ENCODE measurements around the gene SATB2.

Gene SATB2

GRCh38 chr2:199458009-199458805, 468 bp upstream of the SATB2 start:
- no peak for TF ChIP-seq CTCF (IDR thresholded peaks at IDR 0.05; ENCODE audit: control insufficient read depth, extremely low read depth, insufficient read depth)
- peak overlapping the region; percentile 77 for H3K4me3 ChIP-seq (ENCODE audit: low read depth, low read length)
- no peak for DNase-seq (ENCODE audit: low read depth)

GRCh38 chr2:199456383-199457146, 1.2 kb downstream of the SATB2 start:
- DNase-seq (ENCODE audit: low read depth): no peak
- TF ChIP-seq CTCF (IDR thresholded peaks at IDR 0.05; ENCODE audit: control insufficient read depth, extremely low read depth, insufficient read depth): no peak

GRCh38 chr2:199455545-199456382, 2.0 kb downstream of the SATB2 start:
- DNase-seq (ENCODE audit: low read depth): no peak
- peak overlapping the region; percentile 34 for H3K4me3 ChIP-seq (ENCODE audit: low read depth, low read length)
- TF ChIP-seq CTCF (IDR thresholded peaks at IDR 0.05; ENCODE audit: control insufficient read depth, extremely low read depth, insufficient read depth): 0 out of 2 replicates have a peak, but pooled peaks have one; percentile 8

More at GRCh38 chr2:199456383-199457146, 1.2 kb downstream of the SATB2 start:
- no peak overlapping the region for H3K4me3 ChIP-seq (ENCODE audit: low read depth, low read length)

- no peak overlapping the region; the same call in 1 of the 2 replicates for H3K4me3 ChIP-seq (ENCODE audit: low read depth, low read length)
- no peak for DNase-seq (ENCODE audit: low read depth)
- TF ChIP-seq CTCF (IDR thresholded peaks at IDR 0.05; ENCODE audit: control insufficient read depth, extremely low read depth, insufficient read depth): no peak
Observed at GRCh38 chr2:199455210-199455544, 2.6 kb downstream of the SATB2 start.

- no peak for TF ChIP-seq CTCF (IDR thresholded peaks at IDR 0.05; ENCODE audit: control insufficient read depth, extremely low read depth, insufficient read depth)
- DNase-seq (ENCODE audit: low read depth): no peak
- H3K4me3 ChIP-seq (ENCODE audit: low read depth, low read length): no peak overlapping the region
Observed at GRCh38 chr2:199452991-199453379, 4.8 kb downstream of the SATB2 start.

- no peak overlapping the region for H3K4me3 ChIP-seq (ENCODE audit: low read depth, low read length)
- DNase-seq (ENCODE audit: low read depth): no peak
- no peak for TF ChIP-seq CTCF (IDR thresholded peaks at IDR 0.05; ENCODE audit: control insufficient read depth, extremely low read depth, insufficient read depth)
Observed at GRCh38 chr2:199452260-199452990, 5.3 kb downstream of the SATB2 start.
